LHCN-M2 (cell line): ENCODE measurements around the gene AHSG. TPM values are rescaled to one million over a fixed set of nuclear protein-coding genes. Genes with fewer than 3 reads are reported as not detected.

ENCODE experiments used
- DNase-seq: peaks from one replicate; pipeline ENCODE4 v3.0.0-alpha.2; 2012; ENCODE audit warnings: low read depth
- total RNA-seq: library from RNA; depleted of rRNA; stranded (reverse); fragments of >200 nt; gene quantifications from 2 replicates; pipeline ENCODE4 v1.2.3, GENCODE V29; 2014

The AHSG gene
- total RNA-seq, 1 experiment from 2014 or later, result not detected

- DNase-seq, result peak; percentile 58
Measured at GRCh38 chr3:186640473-186640818, 27.6 kb downstream of the AHSG start.

GRCh38 chr3:186640929-186641328 lies 28.1 kb downstream of the AHSG start:
- no peak for DNase-seq

- no peak for DNase-seq
Measured at GRCh38 chr3:186642014-186642413, 29.2 kb downstream of the AHSG start.

- no peak for DNase-seq
Measured at GRCh38 chr3:186643493-186643892, 30.6 kb downstream of the AHSG start.

GRCh38 chr3:186644683-186645082 lies 31.8 kb downstream of the AHSG start:
- DNase-seq, result no peak

- DNase-seq, result peak; percentile 15
Measured at GRCh38 chr3:186646106-186646505, 33.2 kb downstream of the AHSG start.

- DNase-seq, result no peak
Measured at GRCh38 chr3:186646841-186647240, 34.0 kb downstream of the AHSG start.

- no peak for DNase-seq
Measured at GRCh38 chr3:186648851-186649250, 36.0 kb downstream of the AHSG start.

- DNase-seq, result no peak
Measured at GRCh38 chr3:186651678-186652215, 38.9 kb downstream of the AHSG start.

GRCh38 chr3:186653080-186653707 lies 40.3 kb downstream of the AHSG start:
- DNase-seq, result no peak

GRCh38 chr3:186653984-186654383 lies 41.1 kb downstream of the AHSG start:
- DNase-seq, result no peak

GRCh38 chr3:186663361-186664118 lies 50.7 kb downstream of the AHSG start:
- no peak for DNase-seq

GRCh38 chr3:186664119-186664495 lies 51.2 kb downstream of the AHSG start:
- no peak for DNase-seq

- no peak for DNase-seq
Measured at GRCh38 chr3:186664506-186664905, 51.6 kb downstream of the AHSG start.

GRCh38 chr3:186665625-186666188 lies 52.8 kb downstream of the AHSG start, which contains the start of gene HRG:
TSS of gene HRG (plus strand) at chr3:186666014. CDS start at chr3:186666032, 18 bp downstream.
- DNase-seq, result no peak

- DNase-seq, result no peak
Measured at GRCh38 chr3:186668426-186668825, 55.6 kb downstream of the AHSG start.

GRCh38 chr3:186669378-186670084 lies 56.7 kb downstream of the AHSG start:
- no peak for DNase-seq

GRCh38 chr3:186670155-186670554 lies 57.3 kb downstream of the AHSG start:
- no peak for DNase-seq
